Neutrophil (primary cell): ENCODE results near the gene UBAC2.

Source experiments
- H3K27ac ChIP-seq: fragments of 200-600 bp; sonication (generic); 2 replicates; pipeline ENCODE4 v1.5.1; 2016; ENCODE audit warnings: mild to moderate bottlenecking, moderate library complexity
- H3K27me3 ChIP-seq: fragments of 200-600 bp; sonication (generic); 2 replicates; pipeline ENCODE4 v1.6.0; 2016; ENCODE audit warnings: mild to moderate bottlenecking
- H3K36me3 ChIP-seq: fragments of 200-600 bp; sonication (generic); 2 replicates; pipeline ENCODE4 v1.5.1; 2017
- H3K4me1 ChIP-seq, 2 experiments: fragments of 200-600 bp in 1 of 2; sonication (generic) in 1 of 2; 1 replicate in 1 of 2; 2 replicates in 1 of 2; pipeline versions ENCODE4 v1.5.1 to v1.6.1; 2013 to 2016; ENCODE audit warnings: low read depth in 1 of 2, low read length in 1 of 2, mild to moderate bottlenecking in 1 of 2, moderate library complexity in 1 of 2; ENCODE audit not compliant: control insufficient read depth in 1 of 2, insufficient read depth in 1 of 2
- H3K4me3 ChIP-seq, 2 experiments: fragments of 200-600 bp in 1 of 2; sonication (generic) in 1 of 2; 1 replicate in 1 of 2; 2 replicates in 1 of 2; pipeline ENCODE4 v1.5.1; 2013 to 2016; ENCODE audit warnings: low read depth in 1 of 2, low read length in 1 of 2, mild to moderate bottlenecking in 1 of 2, moderate library complexity in 1 of 2
- H3K9me3 ChIP-seq: fragments of 200-600 bp; sonication (generic); 2 replicates; pipeline ENCODE4 v1.5.1; 2016
- CTCF ChIP-seq: fragments of 200-600 bp; sonication (generic); IDR thresholded peaks from 2 replicates; pipeline ENCODE4 v1.5.1; 2016; ENCODE audit warnings: antibody characterized with exemption

Gene UBAC2

GRCh38 chr13:99305566-99305965 lies 104.9 kb downstream of the UBAC2 start:
- Histone ChIP-seq H3K27ac (no peak overlapping the region), H3K4me3 (no peak overlapping the region), H3K36me3 (no peaks in the 10 kb centered on the region), H3K9me3 (no peaks in the 10 kb centered on the region), H3K27me3 (no peaks in the 10 kb centered on the region), H3K4me1 (peaks cover 6 to 24% of the 10 kb centered on the region in 2 experiments)
- TF ChIP-seq CTCF: no peak

GRCh38 chr13:99307247-99307646 lies 106.6 kb downstream of the UBAC2 start, which contains the start of gene GPR183:
Gene GPR183 (minus strand): TSS chr13:99307399. CDS start chr13:99296145, 11,254 bp downstream.
- no peaks in the 10 kb centered on the region for H3K9me3 ChIP-seq
- H3K27me3 ChIP-seq: no peaks in the 10 kb centered on the region
- H3K4me3 ChIP-seq: no peak within 1 kb of the TSS
- no peaks in the 10 kb centered on the region for H3K36me3 ChIP-seq
- peaks cover 8 to 14% of the 10 kb centered on the region in 2 experiments for H3K4me1 ChIP-seq
- TF ChIP-seq CTCF: no peak
- H3K27ac ChIP-seq: no peak within 1 kb of the TSS

DNA sequence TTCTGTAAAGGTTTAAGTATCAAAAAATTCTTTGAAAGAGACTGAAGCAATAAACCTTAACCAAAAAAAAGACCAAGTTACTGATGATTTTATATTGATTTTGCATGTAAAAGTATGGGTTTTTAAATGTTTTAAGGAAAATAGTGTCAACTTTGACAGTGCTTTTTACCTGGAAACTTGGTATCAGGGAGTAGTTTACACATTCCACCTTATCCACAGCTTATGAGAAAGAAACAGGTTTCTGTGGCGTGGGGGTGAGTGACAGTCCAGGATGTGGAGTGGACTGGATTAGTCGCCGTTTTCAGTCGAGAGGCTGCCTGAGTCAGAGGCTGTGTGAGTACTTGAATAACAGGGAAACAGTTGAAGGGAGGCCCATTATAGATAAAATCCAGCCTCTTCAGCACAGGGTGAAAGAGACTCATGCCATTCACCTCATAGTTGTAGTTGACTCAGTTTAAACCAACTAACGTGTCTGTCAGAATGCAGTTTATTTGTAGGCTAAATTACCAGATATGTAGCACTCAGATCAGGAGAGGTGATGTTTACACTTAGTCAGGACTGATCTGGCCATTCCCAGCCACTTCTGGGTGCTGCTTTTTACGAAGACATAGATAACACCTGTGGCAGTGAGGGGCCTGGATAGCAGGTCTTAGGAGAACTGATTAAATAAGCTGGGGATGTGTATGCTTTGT lies 107.1 kb downstream of the UBAC2 start:
- H3K4me1 ChIP-seq: peaks cover 13 to 16% of the 10 kb centered on the region in 2 experiments

GRCh38 chr13:99308471-99309087 lies 107.9 kb downstream of the UBAC2 start:
- H3K4me1 ChIP-seq: peaks cover 20 to 24% of the 10 kb centered on the region in 2 experiments
- H3K27me3 ChIP-seq: no peaks in the 10 kb centered on the region
- no peaks in the 10 kb centered on the region for H3K9me3 ChIP-seq
- no peaks in the 10 kb centered on the region for H3K36me3 ChIP-seq
- no peak for TF ChIP-seq CTCF
- no peak overlapping the region for H3K27ac ChIP-seq
- H3K4me3 ChIP-seq: no peak overlapping the region

More for the DNA sequence above, 107.1 kb downstream of the UBAC2 start:
- Histone ChIP-seq H3K4me3 (no peak overlapping the region), H3K36me3 (no peaks in the 10 kb centered on the region), H3K9me3 (no peaks in the 10 kb centered on the region), H3K27ac (no peak overlapping the region), H3K27me3 (no peaks in the 10 kb centered on the region)
- no peak for TF ChIP-seq CTCF

GRCh38 chr13:99310382-99311031 lies 109.9 kb downstream of the UBAC2 start:
- H3K4me1 ChIP-seq: peaks cover 16 to 24% of the 10 kb centered on the region in 2 experiments
- H3K27ac ChIP-seq: no peak overlapping the region

More at GRCh38 chr13:99310382-99311031, 109.9 kb downstream of the UBAC2 start:
- no peak overlapping the region for H3K4me3 ChIP-seq
- H3K9me3 ChIP-seq: no peaks in the 10 kb centered on the region
- H3K36me3 ChIP-seq: no peaks in the 10 kb centered on the region
- TF ChIP-seq CTCF: no peak
- no peaks in the 10 kb centered on the region for H3K27me3 ChIP-seq
